Uterus (tissue), 2 donors: ENCODE measurements around the gene RET.

ENCODE experiments used
- CTCF ChIP-seq, 4 experiments: fragments of 200-600 bp in 2 of 4; fragments of 450-650 bp in 2 of 4; sonication (generic) in 2 of 4; IDR thresholded peaks; one replicate each; pipeline ENCODE4 v1.5.1; 2016 to 2019; ENCODE audit warnings: antibody characterized with exemption in 4 of 4, mild to moderate bottlenecking in 2 of 4, moderate library complexity in 1 of 4
- POLR2A ChIP-seq, 2 donors: fragments of 450-650 bp; IDR thresholded peaks; one replicate each; pipeline ENCODE4 v1.6.1; 2016; ENCODE audit warnings: antibody characterized with exemption in 2 of 2, mild to moderate bottlenecking in 1 of 2, moderate library complexity in 1 of 2

DNA sequence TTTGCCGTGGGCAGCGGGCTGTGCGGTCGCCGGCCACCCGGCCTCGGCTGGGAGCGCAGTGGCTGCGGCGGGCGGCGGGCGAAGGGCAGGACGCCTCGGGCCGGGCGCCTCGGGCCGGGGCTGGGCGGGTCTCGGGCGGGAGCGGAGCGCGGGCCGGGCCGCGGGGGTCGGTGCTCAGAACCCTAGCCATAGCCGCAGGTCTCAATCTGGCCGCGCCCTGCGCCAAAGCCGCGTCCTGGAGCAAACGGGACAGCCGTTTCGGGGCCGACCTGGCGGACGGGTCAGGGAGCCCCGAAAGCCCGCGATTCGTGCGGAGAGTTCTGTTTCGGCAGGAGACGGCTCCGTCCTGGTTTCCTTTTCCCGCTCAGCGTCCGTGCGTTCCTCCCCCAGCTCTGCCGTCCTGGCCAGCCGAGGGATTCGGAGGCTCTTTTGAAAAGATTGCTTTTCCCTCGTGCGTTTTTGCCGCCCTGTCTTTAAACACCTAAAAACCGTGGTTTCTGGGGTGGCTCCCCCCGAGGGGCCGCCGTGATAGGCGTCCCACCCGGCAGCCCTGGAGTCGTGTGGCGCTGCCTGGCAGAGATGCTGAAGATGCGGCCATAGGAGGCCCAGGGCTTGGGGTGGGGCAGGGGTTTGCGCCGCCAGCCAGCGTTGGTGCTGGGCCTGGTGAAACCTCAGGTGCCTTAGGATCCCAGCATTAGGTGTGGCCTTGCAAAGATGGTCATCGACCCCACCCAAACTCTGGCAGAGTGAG, 727 bp downstream of the RET start:
- TF ChIP-seq CTCF (IDR thresholded peaks at IDR 0.05): no peak
- TF ChIP-seq POLR2A (IDR thresholded peaks at IDR 0.05): no peak
